MM.1S (cell line): Measurements from ENCODE around the gene PHACTR4.

Experiments
- DNase-seq: peaks from one replicate; pipeline ENCODE4 v3.0.0-alpha.2; 2015
- H2AFZ ChIP-seq: fragments of 300-600 bp; sonication (generic); 2 replicates; pipeline ENCODE4 v1.6.0; 2016; ENCODE audit warnings: antibody characterized with exemption, low read length
- H3F3A ChIP-seq: fragments of 300-600 bp; sonication (generic); 2 replicates; pipeline ENCODE4 v1.6.1; 2016; ENCODE audit warnings: mild to moderate bottlenecking, antibody characterized with exemption, low read length, moderate library complexity, mixed read lengths; ENCODE audit not compliant: insufficient read depth
- H3K27ac ChIP-seq: fragments of 300-600 bp; sonication (generic); 2 replicates; pipeline ENCODE4 v1.5.1; 2016; ENCODE audit warnings: mild to moderate bottlenecking, low read length
- H3K27me3 ChIP-seq: fragments of 300-600 bp; sonication (generic); replicated peaks from 2 replicates; pipeline ENCODE4 v1.6.0; 2016; ENCODE audit warnings: low read length; ENCODE audit not compliant: insufficient read depth
- H3K36me3 ChIP-seq: fragments of 300-600 bp; sonication (generic); replicated peaks from 2 replicates; pipeline ENCODE4 v1.6.1; 2016; ENCODE audit warnings: mild to moderate bottlenecking, low read length, mixed read lengths; ENCODE audit not compliant: insufficient read depth
- H3K4me1 ChIP-seq: fragments of 300-600 bp; sonication (generic); 2 replicates; pipeline ENCODE4 v1.6.1; 2016; ENCODE audit warnings: low read length, mixed read lengths
- H3K4me2 ChIP-seq: fragments of 300-600 bp; sonication (generic); 2 replicates; pipeline ENCODE4 v1.6.0; 2016; ENCODE audit warnings: low read depth, low read length
- H3K4me3 ChIP-seq: fragments of 300-600 bp; sonication (generic); 2 replicates; pipeline ENCODE4 v1.5.1; 2016; ENCODE audit warnings: low read length, mixed read lengths
- H3K79me2 ChIP-seq: fragments of 300-600 bp; sonication (generic); 2 replicates; pipeline ENCODE4 v1.6.1; 2016; ENCODE audit warnings: mixed run types, low read length, mixed read lengths
- H3K9ac ChIP-seq: fragments of 300-600 bp; sonication (generic); 2 replicates; pipeline ENCODE4 v1.6.1; 2016; ENCODE audit warnings: low read length, mixed read lengths
- H3K9me2 ChIP-seq: fragments of 300-600 bp; sonication (generic); replicated peaks from 2 replicates; pipeline ENCODE4 v1.6.1; 2016; ENCODE audit warnings: mild to moderate bottlenecking, low read length, mixed read lengths; ENCODE audit not compliant: insufficient read depth
- H3K9me3 ChIP-seq: fragments of 300-600 bp; sonication (generic); replicated peaks from 2 replicates; pipeline ENCODE4 v1.6.1; 2016; ENCODE audit warnings: mild to moderate bottlenecking, low read length, mixed read lengths; ENCODE audit not compliant: insufficient read depth
- H4K20me1 ChIP-seq: fragments of 300-600 bp; sonication (generic); 2 replicates; pipeline ENCODE4 v1.6.1; 2016; ENCODE audit warnings: mild to moderate bottlenecking, low read length, moderate library complexity, mixed read lengths; ENCODE audit not compliant: insufficient read depth
- EZH2 ChIP-seq: fragments of 300-600 bp; sonication (generic); optimal IDR thresholded peaks from 2 replicates; pipeline ENCODE3; 2017; ENCODE audit warnings: low read depth, mild to moderate bottlenecking, antibody characterized with exemption, low read length, mixed read lengths
- EZH2phosphoT487 ChIP-seq: fragments of 300-600 bp; sonication (generic); IDR thresholded peaks from 2 replicates; pipeline ENCODE4 v1.6.1; 2018; ENCODE audit warnings: antibody characterized with exemption, low read length
- TF ChIP-seq, protein P1 (sequence below): fragments of 300-600 bp; sonication (generic); IDR thresholded peaks from 2 replicates; pipeline ENCODE4 v1.5.1; 2016; ENCODE audit warnings: antibody characterized with exemption, low read length, mixed read lengths

The PHACTR4 gene

DNA sequence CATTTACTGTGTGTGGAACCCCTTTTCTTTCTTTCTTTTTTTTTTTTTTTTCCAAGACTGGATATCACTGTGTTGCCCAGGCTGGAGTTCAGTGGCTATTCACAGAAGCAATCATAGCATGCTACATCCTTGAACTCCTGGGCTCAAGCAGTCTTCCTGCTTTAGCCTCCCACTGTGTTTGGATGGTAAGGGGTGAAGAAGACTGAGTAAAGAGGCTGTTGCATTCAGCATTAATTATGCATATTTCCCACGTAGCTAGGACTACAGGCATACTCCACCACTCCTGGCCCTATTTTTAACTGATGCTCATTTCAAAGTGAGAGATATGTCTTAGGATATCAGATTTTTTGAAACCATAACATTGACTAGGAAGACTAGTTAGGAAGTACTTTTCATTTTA, 39.5 kb downstream of the PHACTR4 start:
- Histone ChIP-seq H3K79me2 (0 out of 2 replicates have a peak, but pooled peaks cover 9% of the 10 kb centered on the region), H3K9me3 (no peaks in the 10 kb centered on the region), H3K36me3 (no peaks in the 10 kb centered on the region), H4K20me1 (no peaks in the 10 kb centered on the region), H3K9ac (no peak overlapping the region), H3K9me2 (no peaks in the 10 kb centered on the region), H3K27me3 (no peaks in the 10 kb centered on the region), H3F3A (no peaks in the 10 kb centered on the region), H3K4me1 (no peaks in the 10 kb centered on the region), H3K4me2 (no peak overlapping the region), H3K4me3 (no peak overlapping the region), H2AFZ (no peak overlapping the region), H3K27ac (no peak overlapping the region)
- no peak for DNase-seq
- TF ChIP-seq EZH2phosphoT487 (no peak), EZH2 (no peak)
- TF ChIP-seq, protein P1, sequence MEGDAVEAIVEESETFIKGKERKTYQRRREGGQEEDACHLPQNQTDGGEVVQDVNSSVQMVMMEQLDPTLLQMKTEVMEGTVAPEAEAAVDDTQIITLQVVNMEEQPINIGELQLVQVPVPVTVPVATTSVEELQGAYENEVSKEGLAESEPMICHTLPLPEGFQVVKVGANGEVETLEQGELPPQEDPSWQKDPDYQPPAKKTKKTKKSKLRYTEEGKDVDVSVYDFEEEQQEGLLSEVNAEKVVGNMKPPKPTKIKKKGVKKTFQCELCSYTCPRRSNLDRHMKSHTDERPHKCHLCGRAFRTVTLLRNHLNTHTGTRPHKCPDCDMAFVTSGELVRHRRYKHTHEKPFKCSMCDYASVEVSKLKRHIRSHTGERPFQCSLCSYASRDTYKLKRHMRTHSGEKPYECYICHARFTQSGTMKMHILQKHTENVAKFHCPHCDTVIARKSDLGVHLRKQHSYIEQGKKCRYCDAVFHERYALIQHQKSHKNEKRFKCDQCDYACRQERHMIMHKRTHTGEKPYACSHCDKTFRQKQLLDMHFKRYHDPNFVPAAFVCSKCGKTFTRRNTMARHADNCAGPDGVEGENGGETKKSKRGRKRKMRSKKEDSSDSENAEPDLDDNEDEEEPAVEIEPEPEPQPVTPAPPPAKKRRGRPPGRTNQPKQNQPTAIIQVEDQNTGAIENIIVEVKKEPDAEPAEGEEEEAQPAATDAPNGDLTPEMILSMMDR: no peak

DNA sequence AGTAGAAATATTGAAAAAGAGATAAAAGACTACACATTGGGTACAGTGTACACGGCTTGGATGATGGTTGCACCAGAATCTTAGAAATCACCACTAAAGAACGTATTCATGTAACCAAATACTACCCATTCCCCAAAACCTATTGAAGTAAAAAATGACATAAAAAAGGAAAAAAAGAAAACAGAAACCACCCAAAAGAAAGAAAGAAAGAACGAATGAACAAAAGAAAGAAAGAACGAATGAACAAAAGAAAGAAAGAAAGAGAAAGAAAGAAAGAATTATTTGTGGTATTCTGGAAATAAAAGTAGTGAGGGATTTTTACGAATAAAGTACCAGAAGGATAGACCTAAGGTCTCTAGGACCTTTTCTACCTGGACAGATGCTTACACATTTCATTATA, 42.1 kb downstream of the PHACTR4 start:
- Histone ChIP-seq H4K20me1 (no peaks in the 10 kb centered on the region), H3K79me2 (peaks cover 4% of the 10 kb centered on the region; the same call in 1 of the 2 replicates), H3K4me3 (no peak overlapping the region), H3K4me1 (no peaks in the 10 kb centered on the region), H3K4me2 (no peak overlapping the region), H3K9ac (no peak overlapping the region), H2AFZ (no peak overlapping the region), H3K9me3 (no peaks in the 10 kb centered on the region), H3K9me2 (no peaks in the 10 kb centered on the region), H3K27me3 (no peaks in the 10 kb centered on the region), H3K27ac (no peak overlapping the region), H3F3A (no peaks in the 10 kb centered on the region), H3K36me3 (no peaks in the 10 kb centered on the region)
- no peak for TF ChIP-seq EZH2phosphoT487
- TF ChIP-seq EZH2: no peak
- TF ChIP-seq, protein P1: no peak
- DNase-seq: no peak

DNA sequence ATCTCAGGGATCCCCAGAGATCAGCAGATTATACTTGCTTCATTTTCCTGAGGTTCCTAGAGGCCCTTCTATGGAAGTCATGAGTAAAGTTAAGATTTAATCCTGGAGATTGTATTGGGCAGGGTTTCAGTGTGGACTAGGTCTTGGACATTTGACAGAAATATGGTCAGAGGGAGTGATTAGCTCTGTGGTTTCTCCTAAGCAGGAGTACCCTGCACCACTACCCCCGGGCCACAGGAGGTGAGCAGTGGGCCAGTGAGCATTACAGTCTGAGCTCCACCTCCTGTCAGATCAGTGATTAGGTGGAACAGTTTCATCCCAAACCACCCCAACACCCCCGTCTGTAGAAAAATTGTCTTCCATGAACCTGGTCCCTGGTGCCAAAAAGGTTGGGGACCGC, 43.2 kb downstream of the PHACTR4 start:
- H3K9me3 ChIP-seq: no peaks in the 10 kb centered on the region
- H3K9ac ChIP-seq: no peak overlapping the region
- H3K4me1 ChIP-seq: peaks cover 2% of the 10 kb centered on the region; the same call in 1 of the 2 replicates
- TF ChIP-seq, protein P1: no peak
- TF ChIP-seq EZH2phosphoT487 (no peak), EZH2 (no peak)
- H3K4me3 ChIP-seq: no peak overlapping the region
- no peak overlapping the region for H3K4me2 ChIP-seq
- DNase-seq: no peak
- peaks cover 5% of the 10 kb centered on the region; the same call in 1 of the 2 replicates for H3F3A ChIP-seq
- no peaks in the 10 kb centered on the region for H3K36me3 ChIP-seq
- H2AFZ ChIP-seq: no peak overlapping the region
- H3K27me3 ChIP-seq: no peaks in the 10 kb centered on the region
- H4K20me1 ChIP-seq: no peaks in the 10 kb centered on the region
- peaks cover 5% of the 10 kb centered on the region; the same call in 1 of the 2 replicates for H3K79me2 ChIP-seq
- no peaks in the 10 kb centered on the region for H3K9me2 ChIP-seq
- no peak overlapping the region for H3K27ac ChIP-seq
